Astrocyte (in vitro differentiated cells and primary cell): ENCODE data around the gene HSD17B14. TPM values are rescaled to one million over a fixed set of nuclear protein-coding genes. Genes with fewer than 3 reads are reported as not detected.
A peak's percentile ranks its signal among the peaks of the same experiment; 100 is the strongest.
"Not testable (repeated sequence)": the region's sequence is repeated elsewhere in the genome, so short reads cannot be mapped to it uniquely, and the experiment has no call there.

Source experiments
- DNase-seq: peaks from one replicate; pipeline ENCODE4 v3.0.0-alpha.2; 2010; ENCODE audit warnings: low read depth
- FAIRE-seq: peaks from 2 replicates; lab custom pipeline; 2011; peaks lifted over from hg19 to GRCh38; lab: Jason Lieb, UNC
- H2AFZ ChIP-seq: 2 replicates; pipeline ENCODE4 v1.6.0; 2012; ENCODE audit warnings: low read depth, low read length, inconsistent platforms
- H3K27ac ChIP-seq: 2 replicates; pipeline ENCODE4 v1.5.1; 2011; ENCODE audit warnings: low read depth, low read length, inconsistent platforms
- H3K27me3 ChIP-seq: 2 replicates; pipeline ENCODE4 v1.6.0; 2011; ENCODE audit warnings: low read length, inconsistent platforms; ENCODE audit not compliant: insufficient read depth
- H3K36me3 ChIP-seq: 2 replicates; pipeline ENCODE4 v1.5.1; 2011; ENCODE audit warnings: low read length, inconsistent platforms; ENCODE audit not compliant: insufficient read depth
- H3K4me1 ChIP-seq: 2 replicates; pipeline ENCODE4 v1.5.1; 2011; ENCODE audit warnings: low read length, inconsistent platforms; ENCODE audit not compliant: insufficient read depth
- H3K4me2 ChIP-seq: 2 replicates; pipeline ENCODE4 v1.6.0; 2012; ENCODE audit warnings: low read length, inconsistent platforms
- H3K4me3 ChIP-seq: 2 replicates; pipeline ENCODE4 v1.5.1; 2011; ENCODE audit warnings: low read depth, mild to moderate bottlenecking, low read length, inconsistent platforms; ENCODE audit not compliant: insufficient read depth
- H3K79me2 ChIP-seq: 2 replicates; pipeline ENCODE4 v1.6.0; 2012; ENCODE audit warnings: mild to moderate bottlenecking, low read length, inconsistent platforms; ENCODE audit not compliant: insufficient read depth
- H3K9ac ChIP-seq: 2 replicates; pipeline ENCODE4 v1.6.0; 2012; ENCODE audit warnings: mild to moderate bottlenecking, low read length, inconsistent platforms
- H3K9me3 ChIP-seq: 2 replicates; pipeline ENCODE4 v1.5.1; 2012; ENCODE audit warnings: low read depth, mild to moderate bottlenecking, low read length, inconsistent platforms; ENCODE audit not compliant: insufficient read depth
- H4K20me1 ChIP-seq: 2 replicates; pipeline ENCODE4 v1.6.0; 2012; ENCODE audit warnings: low read length, inconsistent platforms; ENCODE audit not compliant: insufficient read depth
- H3K27ac Mint-ChIP-seq: one replicate; pipeline ENCODE4 v1.8.0; 2021; ENCODE audit warnings: mild to moderate bottlenecking, mixed read lengths; ENCODE audit not compliant: unreplicated experiment
- H3K27me3 Mint-ChIP-seq: one replicate; pipeline ENCODE4 v1.8.0; 2021; ENCODE audit warnings: low read depth, mixed read lengths; ENCODE audit not compliant: unreplicated experiment
- H3K36me3 Mint-ChIP-seq: one replicate; pipeline ENCODE4 v1.8.0; 2021; ENCODE audit warnings: low read depth, mixed read lengths; ENCODE audit not compliant: unreplicated experiment
- H3K4me1 Mint-ChIP-seq: one replicate; pipeline ENCODE4 v1.8.0; 2021; ENCODE audit warnings: low read depth, mixed read lengths; ENCODE audit not compliant: unreplicated experiment
- H3K4me3 Mint-ChIP-seq: one replicate; pipeline ENCODE4 v1.8.0; 2021; ENCODE audit warnings: mild to moderate bottlenecking, moderate library complexity, mixed read lengths; ENCODE audit not compliant: unreplicated experiment
- H3K9me3 Mint-ChIP-seq: one replicate; pipeline ENCODE4 v1.8.0; 2021; ENCODE audit warnings: mild to moderate bottlenecking, mixed read lengths; ENCODE audit not compliant: unreplicated experiment
- CTCF ChIP-seq: IDR thresholded peaks from 2 replicates; pipeline ENCODE4 v1.5.1; 2011; ENCODE audit warnings: low read depth, mild to moderate bottlenecking, inconsistent platforms, low read length, moderate library complexity; ENCODE audit not compliant: insufficient read depth
- EZH2 ChIP-seq: IDR thresholded peaks from 2 replicates; pipeline ENCODE4 v1.6.1; 2012; ENCODE audit warnings: mild to moderate bottlenecking, low read length, inconsistent platforms; ENCODE audit not compliant: insufficient read depth
- total RNA-seq: library from RNA; stranded (reverse); gene quantifications from 2 replicates; pipeline ENCODE4 v1.2.1, GENCODE V29; 2021

Gene HSD17B14
- total RNA-seq, 1 donor from 2014 or later: 9.7 TPM

- DNase-seq: peak; percentile 87
- H3K27ac Mint-ChIP-seq: peak within 1 kb of the TSS; percentile 100
- Histone ChIP-seq H3K27ac (peak within 1 kb of the TSS; percentile 99), H3K36me3 (peaks cover 25% of the 10 kb centered on the region), H3K9ac (peak within 1 kb of the TSS; percentile 99), H3K4me3 (peak within 1 kb of the TSS; percentile 94), H4K20me1 (peaks cover 45% of the 10 kb centered on the region), H2AFZ (no peak within 1 kb of the TSS), H3K9me3 (no peaks in the 10 kb centered on the region), H3K4me1 (peaks cover 31% of the 10 kb centered on the region), H3K79me2 (peaks cover 50% of the 10 kb centered on the region), H3K27me3 (no peaks in the 10 kb centered on the region), H3K4me2 (peak within 1 kb of the TSS; percentile 91)
- peak within 1 kb of the TSS; percentile 99 for H3K4me3 Mint-ChIP-seq
- no peak for TF ChIP-seq EZH2
- no peak for TF ChIP-seq CTCF
- no peaks in the 10 kb centered on the region for H3K9me3 Mint-ChIP-seq
- peak; percentile 85 for FAIRE-seq
- peaks cover 31% of the 10 kb centered on the region for H3K4me1 Mint-ChIP-seq
- H3K36me3 Mint-ChIP-seq: peaks cover 20% of the 10 kb centered on the region
- H3K27me3 Mint-ChIP-seq: no peaks in the 10 kb centered on the region
Measured at GRCh38 chr19:48872182-48872883, 36.0 kb upstream of the HSD17B14 start, which contains the start of gene PPP1R15A. PPP1R15A (plus strand) TSS chr19:48872421; CDS start chr19:48873234, 813 bp downstream.

- not testable (repeated sequence) for H3K9me3 Mint-ChIP-seq, H3K9ac ChIP-seq, DNase-seq, H2AFZ ChIP-seq, H3K27me3 Mint-ChIP-seq, H3K27me3 ChIP-seq, FAIRE-seq, H3K9me3 ChIP-seq, H3K27ac Mint-ChIP-seq
- peak overlapping the region; percentile 99 for H3K4me3 Mint-ChIP-seq
- Histone ChIP-seq H3K4me2 (peak overlapping the region; percentile 30), H3K4me3 (peak overlapping the region; percentile 94), H4K20me1 (peaks cover 41% of the 10 kb centered on the region), H3K79me2 (peaks cover 55% of the 10 kb centered on the region), H3K4me1 (peaks cover 36% of the 10 kb centered on the region), H3K27ac (peak overlapping the region; percentile 99), H3K36me3 (peaks cover 25% of the 10 kb centered on the region)
- peaks cover 36% of the 10 kb centered on the region for H3K4me1 Mint-ChIP-seq
- H3K36me3 Mint-ChIP-seq: peaks cover 20% of the 10 kb centered on the region
Measured at GRCh38 chr19:48871471-48872181, 35.3 kb upstream of the HSD17B14 start.

GRCh38 chr19:48870048-48870447, 33.8 kb upstream of the HSD17B14 start:
- FAIRE-seq (no peak), DNase-seq (no peak)
- Histone ChIP-seq H3K4me2 (no peak overlapping the region), H3K79me2 (peaks cover 43% of the 10 kb centered on the region), H3K27ac (no peak overlapping the region), H3K36me3 (peaks cover 16% of the 10 kb centered on the region), H4K20me1 (peaks cover 26% of the 10 kb centered on the region), H3K9ac (no peak overlapping the region), H3K27me3 (no peaks in the 10 kb centered on the region), H3K4me1 (peaks cover 25% of the 10 kb centered on the region), H2AFZ (no peak overlapping the region), H3K9me3 (no peaks in the 10 kb centered on the region), H3K4me3 (no peak overlapping the region)
- no peaks in the 10 kb centered on the region for H3K9me3 Mint-ChIP-seq
- H3K36me3 Mint-ChIP-seq: peaks cover 16% of the 10 kb centered on the region
- TF ChIP-seq EZH2: no peak
- no peak for TF ChIP-seq CTCF
- H3K4me3 Mint-ChIP-seq: no peak overlapping the region
- H3K27ac Mint-ChIP-seq: no peak overlapping the region
- H3K4me1 Mint-ChIP-seq: peaks cover 25% of the 10 kb centered on the region
- H3K27me3 Mint-ChIP-seq: no peaks in the 10 kb centered on the region
